Breast epithelium (tissue), 4 donors: ENCODE data around the gene FHL5. TPM values are rescaled to one million over a fixed set of nuclear protein-coding genes. Genes with fewer than 3 reads are reported as not detected.

Experiments
- DNase-seq, 2 donors: peaks; one replicate each; pipeline ENCODE4 v3.0.0-alpha.2; 2019; ENCODE audit warnings: low spot score in 2 of 2
- H3K27ac ChIP-seq, 2 donors: fragments of 200-600 bp; sonication (generic) in 1 of 2; one replicate each; pipeline ENCODE4 v1.5.1; 2016 to 2019; ENCODE audit warnings: mild to moderate bottlenecking in 1 of 2
- H3K27me3 ChIP-seq, 2 donors: fragments of 200-600 bp; sonication (generic) in 1 of 2; one replicate each; pipeline versions ENCODE4 v1.5.1 to v1.6.0; 2017 to 2019; ENCODE audit warnings: control low read depth in 1 of 2, mild to moderate bottlenecking in 1 of 2
- H3K36me3 ChIP-seq: fragments of 200-600 bp; one replicate; pipeline ENCODE4 v1.5.1; 2019
- H3K4me1 ChIP-seq, 2 donors: fragments of 200-600 bp; sonication (generic); one replicate each; pipeline ENCODE4 v1.5.1; 2016 to 2019; ENCODE audit warnings: control low read depth in 1 of 2
- H3K4me3 ChIP-seq, 3 donors: fragments of 200-600 bp; sonication (generic); 1 replicate in 2 of 3; 2 replicates in 1 of 3; pipeline ENCODE4 v1.5.1; 2016 to 2019; ENCODE audit warnings: mild to moderate bottlenecking in 3 of 3, moderate library complexity in 2 of 3
- H3K9me3 ChIP-seq, 2 donors: fragments of 200-600 bp; sonication (generic) in 1 of 2; one replicate each; pipeline ENCODE4 v1.5.1; 2016 to 2019; ENCODE audit warnings: control low read depth in 1 of 2
- POLR2A ChIP-seq: fragments of 450-650 bp; IDR thresholded peaks from one replicate; pipeline ENCODE4 v1.6.1; 2016; ENCODE audit warnings: antibody characterized with exemption, mild to moderate bottlenecking, moderate library complexity
- POLR2AphosphoS5 ChIP-seq, 3 donors: sonication (generic); formaldehyde crosslinking; IDR thresholded peaks; one replicate each; pipeline ENCODE4 v1.6.1; 2017; ENCODE audit warnings: antibody characterized with exemption in 3 of 3
- intact Hi-C: fragments of 100-400 bp; cut with DNase I; formaldehyde crosslinking; loops from one replicate; pipeline ENCODE4 v1.15.1; 2023; ENCODE audit warnings: low total_unique reads
- total RNA-seq, 3 donors: library from RNA; depleted of rRNA; stranded (reverse); fragments of >200 nt; gene quantifications; one replicate each; pipeline ENCODE4 v1.1.0, GENCODE V29; 2016
- TF ChIP-seq, protein P1 (sequence below), 3 donors: fragments of 450-650 bp; IDR thresholded peaks; one replicate each; pipeline ENCODE4 v1.5.1; 2016 to 2017; ENCODE audit warnings: antibody characterized with exemption in 3 of 3, mild to moderate bottlenecking in 3 of 3, moderate library complexity in 3 of 3

Gene FHL5
- total RNA-seq, 3 donors from 2014 or later = 12.9 to 45.2 (median 25.0) TPM

DNA sequence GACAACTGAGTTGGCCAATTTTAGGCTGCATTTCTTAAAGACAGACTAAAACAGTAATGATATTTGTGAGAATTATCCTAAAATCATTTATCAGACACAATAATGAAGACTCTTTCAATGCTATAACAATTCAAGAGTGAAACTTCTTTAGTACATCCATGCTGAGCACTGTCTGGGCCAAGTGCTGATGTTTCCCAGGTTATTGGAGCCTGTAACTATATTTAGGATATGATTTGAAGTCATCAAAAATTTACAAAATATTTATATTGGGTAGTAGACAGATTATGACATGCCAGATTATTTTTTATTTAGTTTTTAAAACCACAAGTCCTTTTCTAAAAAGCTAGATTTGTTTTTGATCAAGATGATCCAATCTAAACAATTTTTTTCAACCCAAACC, 45.1 kb downstream of the FHL5 start:
- intact Hi-C loops = no loop called here
- no peak for TF ChIP-seq POLR2AphosphoS5 (IDR thresholded peaks at IDR 0.05)
- TF ChIP-seq, protein P1, sequence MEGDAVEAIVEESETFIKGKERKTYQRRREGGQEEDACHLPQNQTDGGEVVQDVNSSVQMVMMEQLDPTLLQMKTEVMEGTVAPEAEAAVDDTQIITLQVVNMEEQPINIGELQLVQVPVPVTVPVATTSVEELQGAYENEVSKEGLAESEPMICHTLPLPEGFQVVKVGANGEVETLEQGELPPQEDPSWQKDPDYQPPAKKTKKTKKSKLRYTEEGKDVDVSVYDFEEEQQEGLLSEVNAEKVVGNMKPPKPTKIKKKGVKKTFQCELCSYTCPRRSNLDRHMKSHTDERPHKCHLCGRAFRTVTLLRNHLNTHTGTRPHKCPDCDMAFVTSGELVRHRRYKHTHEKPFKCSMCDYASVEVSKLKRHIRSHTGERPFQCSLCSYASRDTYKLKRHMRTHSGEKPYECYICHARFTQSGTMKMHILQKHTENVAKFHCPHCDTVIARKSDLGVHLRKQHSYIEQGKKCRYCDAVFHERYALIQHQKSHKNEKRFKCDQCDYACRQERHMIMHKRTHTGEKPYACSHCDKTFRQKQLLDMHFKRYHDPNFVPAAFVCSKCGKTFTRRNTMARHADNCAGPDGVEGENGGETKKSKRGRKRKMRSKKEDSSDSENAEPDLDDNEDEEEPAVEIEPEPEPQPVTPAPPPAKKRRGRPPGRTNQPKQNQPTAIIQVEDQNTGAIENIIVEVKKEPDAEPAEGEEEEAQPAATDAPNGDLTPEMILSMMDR (IDR thresholded peaks at IDR 0.05) = no peak
- TF ChIP-seq POLR2A = no peak
- Histone ChIP-seq H3K27me3 (no peaks in the 10 kb centered on the region), H3K4me1 (no peaks in the 10 kb centered on the region), H3K36me3 (no peaks in the 10 kb centered on the region), H3K9me3 (no peaks in the 10 kb centered on the region), H3K27ac (no peak overlapping the region), H3K4me3 (no peak overlapping the region)
- no peak for DNase-seq

DNA sequence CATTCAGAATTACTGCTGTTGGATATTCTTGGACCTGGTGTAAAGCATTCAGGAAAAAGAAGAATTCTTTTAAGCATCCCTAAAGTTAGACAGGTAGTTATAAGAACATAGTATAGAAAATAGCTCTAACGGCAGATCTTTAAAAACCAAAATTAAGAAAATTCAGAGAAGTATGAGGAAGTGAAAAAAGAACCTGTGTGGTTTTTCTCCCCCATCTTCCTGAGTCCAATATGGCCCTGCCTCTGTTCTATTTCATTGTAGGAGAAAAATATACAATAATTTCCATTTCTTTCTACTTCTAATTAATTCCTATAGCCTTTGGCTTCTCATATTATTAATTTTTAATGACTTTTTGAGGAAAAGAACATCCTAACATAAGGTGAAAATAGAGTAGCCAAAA, 47.1 kb downstream of the FHL5 start:
- H3K36me3 ChIP-seq = no peaks in the 10 kb centered on the region
- no peak overlapping the region for H3K4me3 ChIP-seq
- no peak for DNase-seq
- no peaks in the 10 kb centered on the region for H3K27me3 ChIP-seq
- H3K9me3 ChIP-seq = no peaks in the 10 kb centered on the region
- intact Hi-C loops = no loop called here
- no peak overlapping the region for H3K27ac ChIP-seq
- TF ChIP-seq POLR2A (no peak), POLR2AphosphoS5 (IDR thresholded peaks at IDR 0.05) (no peak)
- TF ChIP-seq, protein P1 (IDR thresholded peaks at IDR 0.05) = no peak
- H3K4me1 ChIP-seq = no peaks in the 10 kb centered on the region

DNA sequence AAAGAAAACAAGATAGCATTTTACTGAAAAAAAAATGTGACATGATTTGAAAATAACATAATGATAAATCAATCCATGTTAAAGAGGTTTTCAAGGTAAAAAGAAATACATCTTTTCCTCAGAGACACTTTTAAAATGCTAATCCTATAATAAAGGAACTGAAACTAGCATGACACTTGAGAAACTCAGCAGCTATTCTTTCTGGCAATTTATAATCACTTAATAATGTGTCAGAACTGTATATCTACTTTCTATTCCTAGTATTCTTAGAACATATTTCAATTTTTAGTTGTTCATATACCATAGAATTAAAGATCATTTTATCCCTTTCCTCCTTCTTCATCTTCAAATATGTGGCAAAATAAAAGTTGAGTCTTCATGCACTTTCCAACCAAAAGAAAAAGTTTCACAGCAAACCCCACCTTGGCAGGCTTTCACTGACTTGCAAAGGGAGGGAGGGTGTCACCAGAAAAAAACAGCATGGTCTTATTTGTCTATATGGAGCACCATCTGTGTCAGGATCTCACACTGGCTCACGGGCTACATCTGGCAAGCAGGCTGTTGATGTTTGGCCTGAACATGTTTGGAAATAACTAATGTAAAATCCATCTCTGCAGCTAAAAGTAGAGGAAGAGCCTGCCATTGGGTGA, 48.5 kb downstream of the FHL5 start:
- DNase-seq = no peak
- H3K4me1 ChIP-seq = no peaks in the 10 kb centered on the region
- no peaks in the 10 kb centered on the region for H3K9me3 ChIP-seq
- H3K27me3 ChIP-seq = no peaks in the 10 kb centered on the region
- TF ChIP-seq, protein P1 (IDR thresholded peaks at IDR 0.05) = no peak
- TF ChIP-seq POLR2A (no peak), POLR2AphosphoS5 (IDR thresholded peaks at IDR 0.05) (no peak)
- H3K27ac ChIP-seq = no peak overlapping the region
- intact Hi-C loops = no loop called here
- no peaks in the 10 kb centered on the region for H3K36me3 ChIP-seq
- no peak overlapping the region for H3K4me3 ChIP-seq

DNA sequence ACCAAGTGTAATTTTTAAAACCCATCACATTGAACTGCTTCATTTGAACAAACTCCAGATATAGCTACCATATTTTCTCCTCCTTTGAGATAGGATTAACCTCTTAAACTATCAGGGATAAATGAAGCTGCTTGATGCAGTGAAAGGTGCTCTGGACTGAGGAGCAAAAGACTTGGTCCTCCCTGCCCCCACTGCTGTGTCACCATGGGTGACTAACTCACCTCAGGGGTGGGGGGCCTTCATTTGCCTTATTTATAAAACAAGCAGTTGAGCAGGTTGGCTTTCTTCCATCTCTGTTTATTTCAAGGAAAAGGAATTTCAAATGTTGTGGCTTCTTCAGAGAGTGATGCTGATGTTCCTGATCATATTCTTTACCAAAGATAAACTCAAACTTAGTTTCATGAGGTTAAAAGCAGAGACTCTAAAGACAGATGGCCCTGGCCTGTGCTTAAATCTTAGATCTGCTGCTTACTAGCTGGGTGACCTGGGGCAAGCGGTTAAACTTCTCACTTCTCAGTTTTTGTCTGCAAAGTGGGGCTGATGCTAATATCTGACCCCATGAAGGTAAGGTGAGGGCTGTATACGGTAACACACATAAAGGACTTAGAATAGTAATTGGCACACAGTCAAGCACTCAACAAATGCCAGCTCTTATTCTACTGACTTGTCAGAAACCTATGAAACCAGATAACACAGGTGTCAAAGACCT, 50.5 kb downstream of the FHL5 start:
- intact Hi-C loops = no loop called here
- TF ChIP-seq, protein P1 (IDR thresholded peaks at IDR 0.05) = no peak

DNA sequence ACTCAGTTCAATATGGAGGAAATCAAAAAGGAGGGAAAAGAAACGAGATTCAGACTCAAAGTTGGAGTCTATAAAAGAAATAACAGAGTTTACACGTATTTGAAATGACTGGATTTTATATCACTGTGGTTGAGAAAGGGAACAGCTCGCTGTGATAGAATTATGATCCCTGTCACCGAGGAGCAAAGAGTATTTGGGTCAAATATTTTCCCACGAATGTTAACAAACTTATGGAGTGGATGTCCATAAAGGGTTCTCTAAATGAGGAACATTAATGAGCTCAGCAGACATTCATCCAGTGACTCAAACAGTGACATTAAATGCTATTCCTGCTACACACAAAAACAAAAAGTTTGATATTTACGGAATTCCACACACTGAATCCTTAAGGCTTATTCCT, 57.9 kb downstream of the FHL5 start:
- no peaks in the 10 kb centered on the region for H3K36me3 ChIP-seq
- intact Hi-C loops = no loop called here

More for the DNA sequence above, 50.5 kb downstream of the FHL5 start:
- Histone ChIP-seq H3K9me3 (no peaks in the 10 kb centered on the region), H3K27ac (no peak overlapping the region), H3K4me1 (no peaks in the 10 kb centered on the region), H3K27me3 (no peaks in the 10 kb centered on the region), H3K4me3 (no peak overlapping the region), H3K36me3 (no peaks in the 10 kb centered on the region)
- DNase-seq = no peak

More for the DNA sequence above, 57.9 kb downstream of the FHL5 start:
- DNase-seq = no peak
- H3K27ac ChIP-seq = no peak overlapping the region
- no peaks in the 10 kb centered on the region for H3K4me1 ChIP-seq
- H3K9me3 ChIP-seq = no peaks in the 10 kb centered on the region
- no peak for TF ChIP-seq POLR2AphosphoS5 (IDR thresholded peaks at IDR 0.05)
- TF ChIP-seq, protein P1 (IDR thresholded peaks at IDR 0.05) = no peak
- no peak for TF ChIP-seq POLR2A
- no peak overlapping the region for H3K4me3 ChIP-seq
- H3K27me3 ChIP-seq = no peaks in the 10 kb centered on the region
